Activated B cell treated with CpG ODN at 0.5 μM for 24 hours (primary cell): ENCODE results near the gene TUT7. TPM values are rescaled to one million over a fixed set of nuclear protein-coding genes. Genes with fewer than 3 reads are reported as not detected.

Source experiments
- ATAC-seq: fragments of 200-7000 bp; cut with Tn5 transposase; one replicate; pipeline ENCODE4 v1.10.0; 2021; ENCODE audit warnings: low read depth, mild to moderate bottlenecking, moderate library complexity
- CTCF ChIA-PET: fragments of 350-600 bp; sonication (Branson Sonifier 250); formaldehyde crosslinking; loops from one replicate; lab custom pipeline; 2021; ENCODE audit warnings: antibody characterized with exemption; lab: Charles Lee
- POLR2A ChIA-PET: fragments of 350-600 bp; sonication (Branson Sonifier 250); formaldehyde crosslinking; loops from one replicate; lab custom pipeline; 2021; ENCODE audit warnings: antibody characterized with exemption; lab: Charles Lee
- DNase-seq: peaks from one replicate; pipeline ENCODE4 v3.0.0; 2022
- H3K27ac Mint-ChIP-seq: one replicate; pipeline ENCODE4 v1.8.0; 2020; ENCODE audit warnings: mixed read lengths
- H3K27me3 Mint-ChIP-seq: one replicate; pipeline ENCODE4 v1.8.0; 2021; ENCODE audit warnings: mixed read lengths
- H3K36me3 Mint-ChIP-seq: one replicate; pipeline ENCODE4 v1.8.0; 2021; ENCODE audit warnings: low read depth, mixed read lengths
- H3K4me1 Mint-ChIP-seq: one replicate; pipeline ENCODE4 v1.8.0; 2021; ENCODE audit warnings: mixed read lengths
- H3K4me3 Mint-ChIP-seq: one replicate; pipeline ENCODE4 v1.8.0; 2020; ENCODE audit warnings: mild to moderate bottlenecking, mixed read lengths
- H3K9me3 Mint-ChIP-seq: one replicate; pipeline ENCODE4 v1.8.0; 2020; ENCODE audit warnings: mixed read lengths
- CTCF ChIP-seq: fragments of 200-600 bp; IDR thresholded peaks from one replicate; pipeline ENCODE4 v1.8.0; 2022; ENCODE audit warnings: antibody characterized with exemption, mild to moderate bottlenecking
- intact Hi-C: fragments of 100-400 bp; cut with micrococcal nuclease; formaldehyde crosslinking; loops from one replicate; pipeline ENCODE4 v1.15.1; 2024
- total RNA-seq: library from RNA; stranded (reverse); gene quantifications from 2 replicates; pipeline ENCODE4 v1.2.3, GENCODE V29; 2022

The TUT7 gene
- total RNA-seq, 1 donor from 2014 or later: 50.4 TPM

GRCh38 chr9:86308687-86309086 lies 45.5 kb downstream of the TUT7 start:
- TF ChIP-seq CTCF: no peak
- Mint-ChIP-seq H3K4me3 (no peak overlapping the region), H3K4me1 (no peaks in the 10 kb centered on the region), H3K27me3 (no peaks in the 10 kb centered on the region), H3K27ac (no peak overlapping the region), H3K9me3 (no peaks in the 10 kb centered on the region), H3K36me3 (peaks cover 88% of the 10 kb centered on the region)
- intact Hi-C loops: no loop called here
- ATAC-seq (no peak), DNase-seq (no peak)
- CTCF ChIA-PET: no interaction called here
- POLR2A ChIA-PET: no interaction called here

- DNase-seq (no peak), ATAC-seq (no peak)
- Mint-ChIP-seq H3K9me3 (no peaks in the 10 kb centered on the region), H3K27me3 (no peaks in the 10 kb centered on the region), H3K27ac (peak overlapping the region; percentile 41), H3K4me1 (no peaks in the 10 kb centered on the region), H3K4me3 (no peak overlapping the region), H3K36me3 (peaks cover 83% of the 10 kb centered on the region)
- no peak for TF ChIP-seq CTCF
- POLR2A ChIA-PET: no interaction called here
- intact Hi-C loops: no loop called here
- CTCF ChIA-PET: no interaction called here
These were observed 49.9 kb downstream of the TUT7 start for GRCh38 chr9:86304236-86304730.

GRCh38 chr9:86303316-86303975 lies 50.8 kb downstream of the TUT7 start:
- Mint-ChIP-seq H3K27ac (no peak overlapping the region), H3K4me3 (no peak overlapping the region), H3K9me3 (no peaks in the 10 kb centered on the region), H3K4me1 (no peaks in the 10 kb centered on the region), H3K36me3 (peaks cover 84% of the 10 kb centered on the region), H3K27me3 (no peaks in the 10 kb centered on the region)
- DNase-seq: no peak
- ChIA-PET POLR2A (no interaction called here), CTCF (no interaction called here)
- TF ChIP-seq CTCF: no peak
- intact Hi-C loops: no loop called here
- no peak for ATAC-seq

GRCh38 chr9:86301686-86302085 lies 52.5 kb downstream of the TUT7 start:
- CTCF ChIA-PET: no interaction called here
- no peak for DNase-seq
- H3K27me3 Mint-ChIP-seq: no peaks in the 10 kb centered on the region
- no peak for ATAC-seq
- peaks cover 86% of the 10 kb centered on the region for H3K36me3 Mint-ChIP-seq
- H3K4me3 Mint-ChIP-seq: no peak overlapping the region
- H3K9me3 Mint-ChIP-seq: no peaks in the 10 kb centered on the region
- intact Hi-C loops: no loop called here
- no peaks in the 10 kb centered on the region for H3K4me1 Mint-ChIP-seq
- no peak overlapping the region for H3K27ac Mint-ChIP-seq
- TF ChIP-seq CTCF: no peak
- POLR2A ChIA-PET: no interaction called here

GRCh38 chr9:86300701-86301100 lies 53.5 kb downstream of the TUT7 start:
- no peaks in the 10 kb centered on the region for H3K9me3 Mint-ChIP-seq
- intact Hi-C loops: no loop called here
- H3K27ac Mint-ChIP-seq: no peak overlapping the region
- no peaks in the 10 kb centered on the region for H3K4me1 Mint-ChIP-seq
- ATAC-seq (no peak), DNase-seq (no peak)
- ChIA-PET POLR2A (no interaction called here), CTCF (no interaction called here)
- no peak for TF ChIP-seq CTCF
- H3K4me3 Mint-ChIP-seq: no peak overlapping the region
- H3K27me3 Mint-ChIP-seq: no peaks in the 10 kb centered on the region
- peaks cover 86% of the 10 kb centered on the region for H3K36me3 Mint-ChIP-seq
